Panc1 (cell line): ENCODE results near the gene CFAP210. TPM values are rescaled to one million over a fixed set of nuclear protein-coding genes. Genes with fewer than 3 reads are reported as not detected.

Experiments used
- ATAC-seq: fragments of 200-7000 bp; cut with Tn5 transposase; 2 replicates; pipeline ENCODE4 v1.9.1; 2020; ENCODE audit warnings: mild to moderate bottlenecking, moderate library complexity
- BruUV-seq: library from RNA; stranded (reverse); fragments of 400-500 nt; replicated peaks from 2 replicates; lab custom pipeline; 2021; lab: Mats Ljungman, UMichigan
- CTCF ChIA-PET: fragments of 300-600 bp; sonication (Branson Sonifier 250); formaldehyde crosslinking; loops from one replicate; lab custom pipeline; 2022; ENCODE audit warnings: antibody characterized with exemption; lab: Charles Lee
- POLR2A ChIA-PET: fragments of 300-600 bp; sonication (Branson Sonifier 250); formaldehyde crosslinking; loops from one replicate; lab custom pipeline; 2022; ENCODE audit warnings: antibody characterized with exemption; lab: Charles Lee
- DNase-seq: peaks from one replicate; pipeline ENCODE4 v3.0.0-alpha.2; 2010; ENCODE audit warnings: low read depth, low spot score
- H3K27ac ChIP-seq: 2 replicates; pipeline ENCODE4 v1.5.1; 2011; ENCODE audit warnings: mild to moderate bottlenecking, low read length, inconsistent platforms
- H3K27me3 ChIP-seq: fragments of 200-500 bp; sonication (Bioruptor generic); 2 replicates; pipeline ENCODE4 v1.6.0; 2014; ENCODE audit warnings: low read length, inconsistent platforms; ENCODE audit not compliant: control insufficient read depth, insufficient read depth
- H3K36me3 ChIP-seq: fragments of 200-500 bp; sonication (Bioruptor generic); 2 replicates; pipeline ENCODE4 v1.5.1; 2014; ENCODE audit warnings: inconsistent platforms, mild to moderate bottlenecking, low read length, moderate library complexity; ENCODE audit not compliant: control insufficient read depth, insufficient read depth
- H3K4me1 ChIP-seq: 2 replicates; pipeline ENCODE4 v1.5.1; 2011; ENCODE audit warnings: inconsistent platforms, mild to moderate bottlenecking, low read length, moderate library complexity; ENCODE audit not compliant: control insufficient read depth, insufficient read depth
- H3K4me3 ChIP-seq, 2 experiments: 2 replicates each; pipeline ENCODE4 v1.5.1; 2011 to 2012; ENCODE audit warnings: low read depth in 2 of 2, low read length in 2 of 2, mild to moderate bottlenecking in 2 of 2, inconsistent platforms in 1 of 2, moderate library complexity in 1 of 2
- H3K9me3 ChIP-seq: fragments of 200-500 bp; sonication (Bioruptor generic); 2 replicates; pipeline ENCODE4 v1.5.1; 2014; ENCODE audit warnings: low read depth, mild to moderate bottlenecking, inconsistent platforms, low read length, moderate library complexity; ENCODE audit not compliant: control insufficient read depth, insufficient read depth
- POLR2AphosphoS5 ChIP-seq: IDR thresholded peaks from 2 replicates; pipeline ENCODE4 v1.6.1; 2012; ENCODE audit warnings: mild to moderate bottlenecking, low read depth, low read length, moderate library complexity
- REST ChIP-seq, 2 experiments: IDR thresholded peaks; 2 replicates each; pipeline ENCODE4 v1.6.1; 2011 to 2012; ENCODE audit warnings: low read depth in 2 of 2, control low read depth in 1 of 2, low read length in 1 of 2, mild to moderate bottlenecking in 1 of 2, moderate library complexity in 1 of 2; ENCODE audit not compliant: insufficient read depth in 1 of 2
- SIN3A ChIP-seq: IDR thresholded peaks from 2 replicates; pipeline ENCODE4 v1.6.1; 2012; ENCODE audit warnings: low read depth, mild to moderate bottlenecking, low read length, moderate library complexity, borderline replicate concordance; ENCODE audit not compliant: insufficient read depth
- TCF7L2 ChIP-seq: IDR thresholded peaks from 2 replicates; pipeline ENCODE4 v1.6.1; 2011; ENCODE audit warnings: mild to moderate bottlenecking, low read depth, low read length, inconsistent platforms
- in situ Hi-C: cut with HindIII; loops from 2 replicates; pipeline ENCODE4 v1.10.0; 2016; ENCODE audit warnings: low sequenced_read_pairs, low pct_unique_long_range_greater_than_20kb
- intact Hi-C: fragments of 100-400 bp; cut with micrococcal nuclease; formaldehyde crosslinking; loops from one replicate; pipeline ENCODE4 v1.10.0; 2022; ENCODE audit not compliant: unreplicated experiment
- total RNA-seq: library from RNA; stranded (reverse); gene quantifications from one replicate; pipeline ENCODE4 v1.2.1, GENCODE V29; 2021; ENCODE audit not compliant: unreplicated experiment
- TF ChIP-seq, protein P1 (sequence below): fragments of 450-650 bp; IDR thresholded peaks from 2 replicates; pipeline ENCODE4 v1.5.1; 2017; ENCODE audit warnings: mild to moderate bottlenecking

The CFAP210 gene
- total RNA-seq, 1 experiment from 2014 or later, result 0.23 TPM

GRCh38 chr2:169709331-169709730 is 15.1 kb upstream of the CFAP210 start:
- no peak overlapping the region for H3K4me3 ChIP-seq
- H3K27ac ChIP-seq, result no peak overlapping the region
- POLR2A ChIA-PET, result no interaction called here
- intact Hi-C loops, result no loop called here
- H3K27me3 ChIP-seq, result no peaks in the 10 kb centered on the region
- H3K9me3 ChIP-seq, result no peaks in the 10 kb centered on the region
- DNase-seq (no peak), ATAC-seq (no peak)
- no peaks in the 10 kb centered on the region for H3K36me3 ChIP-seq
- in situ Hi-C loops, result no loop called here
- CTCF ChIA-PET, result no interaction called here
- TF ChIP-seq REST (IDR thresholded peaks at IDR 0.05; ENCODE audit: insufficient read depth in 1 of 2, low read depth in 2 of 2, low read length in 1 of 2), result no peak
- no peak for TF ChIP-seq POLR2AphosphoS5
- TF ChIP-seq SIN3A, result no peak
- TF ChIP-seq, protein P1, sequence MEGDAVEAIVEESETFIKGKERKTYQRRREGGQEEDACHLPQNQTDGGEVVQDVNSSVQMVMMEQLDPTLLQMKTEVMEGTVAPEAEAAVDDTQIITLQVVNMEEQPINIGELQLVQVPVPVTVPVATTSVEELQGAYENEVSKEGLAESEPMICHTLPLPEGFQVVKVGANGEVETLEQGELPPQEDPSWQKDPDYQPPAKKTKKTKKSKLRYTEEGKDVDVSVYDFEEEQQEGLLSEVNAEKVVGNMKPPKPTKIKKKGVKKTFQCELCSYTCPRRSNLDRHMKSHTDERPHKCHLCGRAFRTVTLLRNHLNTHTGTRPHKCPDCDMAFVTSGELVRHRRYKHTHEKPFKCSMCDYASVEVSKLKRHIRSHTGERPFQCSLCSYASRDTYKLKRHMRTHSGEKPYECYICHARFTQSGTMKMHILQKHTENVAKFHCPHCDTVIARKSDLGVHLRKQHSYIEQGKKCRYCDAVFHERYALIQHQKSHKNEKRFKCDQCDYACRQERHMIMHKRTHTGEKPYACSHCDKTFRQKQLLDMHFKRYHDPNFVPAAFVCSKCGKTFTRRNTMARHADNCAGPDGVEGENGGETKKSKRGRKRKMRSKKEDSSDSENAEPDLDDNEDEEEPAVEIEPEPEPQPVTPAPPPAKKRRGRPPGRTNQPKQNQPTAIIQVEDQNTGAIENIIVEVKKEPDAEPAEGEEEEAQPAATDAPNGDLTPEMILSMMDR, result no peak
- no peak for TF ChIP-seq TCF7L2
- no peaks in the 10 kb centered on the region for H3K4me1 ChIP-seq
- no TSS peak for BruUV-seq

DNA sequence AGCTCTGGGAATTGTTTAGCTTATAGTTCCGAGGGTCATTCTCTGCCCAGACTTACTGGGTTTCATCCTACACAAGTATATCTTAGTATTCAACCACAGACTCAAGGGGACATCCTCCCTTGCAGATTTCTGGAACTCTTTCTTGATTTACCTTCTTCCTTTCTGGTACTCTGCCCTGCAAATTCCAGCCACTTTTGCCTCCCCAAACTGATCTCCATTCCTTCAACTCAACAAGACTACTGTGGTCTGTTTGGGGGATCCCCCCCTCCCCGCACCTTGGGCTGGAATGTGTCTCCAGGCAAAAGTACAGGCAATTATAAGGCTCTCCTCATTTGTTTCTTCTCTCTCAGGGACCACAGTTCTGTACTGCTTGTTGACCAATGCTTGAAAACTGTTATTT is 13.4 kb upstream of the CFAP210 start:
- ATAC-seq (no peak), DNase-seq (no peak)
- intact Hi-C loops, result no loop called here
- Histone ChIP-seq H3K27me3 (no peaks in the 10 kb centered on the region), H3K4me3 (no peak overlapping the region), H3K9me3 (no peaks in the 10 kb centered on the region), H3K27ac (no peak overlapping the region), H3K4me1 (no peaks in the 10 kb centered on the region), H3K36me3 (no peaks in the 10 kb centered on the region; the same call in 1 of the 2 replicates)
- POLR2A ChIA-PET, result no interaction called here
- CTCF ChIA-PET, result no interaction called here
- TF ChIP-seq, protein P1, result no peak
- TF ChIP-seq TCF7L2 (no peak), POLR2AphosphoS5 (no peak), SIN3A (no peak), REST (IDR thresholded peaks at IDR 0.05; ENCODE audit: insufficient read depth in 1 of 2, low read depth in 2 of 2, low read length in 1 of 2) (no peak)
- in situ Hi-C loops, result no loop called here
- BruUV-seq, result no TSS peak
